Pancreas (tissue), 10 donors: ENCODE measurements around the gene SUPT3H. TPM values are rescaled to one million over a fixed set of nuclear protein-coding genes. Genes with fewer than 3 reads are reported as not detected.

Experiments
- ATAC-seq, 4 donors: fragments of 200-7000 bp; cut with Tn5 transposase; one replicate each; pipeline versions ENCODE4 v1.8.0 to v1.9.1; 2020; ENCODE audit warnings: mild to moderate bottlenecking in 4 of 4, moderate library complexity in 4 of 4
- DNase-seq, 6 donors: peaks; one replicate each; pipeline ENCODE4 v3.0.0-alpha.2; 2020
- FAIRE-seq: peaks from 2 replicates; lab custom pipeline; 2012; peaks lifted over from hg19 to GRCh38; lab: Jason Lieb, UNC
- H3K27ac ChIP-seq, 4 donors: fragments of 200-600 bp; sonication (generic); 1 replicate in 3 of 4; 2 replicates in 1 of 4; pipeline versions ENCODE4 v1.5.0 to v1.8.0; 2020
- H3K27me3 ChIP-seq, 4 donors: fragments of 200-600 bp; one replicate each; pipeline ENCODE4 v1.8.0; 2021
- H3K36me3 ChIP-seq, 3 donors: fragments of 200-600 bp; sonication (generic) in 1 of 3; one replicate each; pipeline versions ENCODE4 v1.5.0 to v1.8.0; 2020 to 2021
- H3K4me1 ChIP-seq, 3 donors: fragments of 200-600 bp; one replicate each; pipeline ENCODE4 v1.8.0; 2021
- H3K4me3 ChIP-seq, 4 donors: fragments of 200-600 bp; sonication (generic) in 2 of 4; one replicate each; pipeline versions ENCODE4 v1.5.0 to v1.8.0; 2020 to 2021
- H3K9me3 ChIP-seq, 4 donors: fragments of 200-600 bp; one replicate each; pipeline ENCODE4 v1.8.0; 2021
- WGBS, 2 donors: extraction: QIAGEN DNeasy Blood & Tissue Kit; methylation state at CpG; one replicate each; pipeline ENCODE4 v1.1.7; 2013; 5-methylcytosine and 5-hydroxymethylcytosine counted together
- intact Hi-C, 3 donors: fragments of 100-400 bp; cut with DNase I; formaldehyde crosslinking; loops; one replicate each; pipeline versions ENCODE4 v1.11.1 to v1.14.2; 2022
- polyA plus RNA-seq, 2 donors: library from polyadenylated mRNA; stranded (reverse); fragments of 200-250 nt; gene quantifications; one replicate each; pipeline ENCODE4 v1.2.3, GENCODE V29; 2013
- total RNA-seq, 6 donors: library from RNA; stranded (reverse); fragmentation: NEBNext Ultra II Directional in 4 of 6; extraction: Animal tissue kit (Norgen Biotek cat#: 25700) in 4 of 6; gene quantifications; one replicate each; pipeline versions ENCODE4 v1.2.1 to v1.2.4, GENCODE V29; 2021 to 2023
- TF ChIP-seq, protein P1 (sequence below), 4 donors: fragments of 200-600 bp; sonication (generic) in 3 of 4; IDR thresholded peaks; one replicate each; pipeline versions ENCODE4 v1.5.0 to v1.8.0; 2021; ENCODE audit warnings: antibody characterized with exemption in 4 of 4
- donor health status: healthy with polysubstance abuse.
- donor health status: DM: no; HTN: no; CAD: no; lungs with moderate emphysema.
- donor health status: DM: no; HTN: no; CAD: no.
- donor health status: control.
- donor health status: control.
- donor health status: Bipolar disorder and iron deficiency.
- donor health status: DM: yes; HTN: yes; CAD: no.
- donor health status: DM: no; HTN: no; CAD: no.
- donor health status: DM: no; HTN: no; CAD: no.
- donor health status: DM: yes; HTN: yes; CAD: no.

Gene SUPT3H
- total and polyA plus RNA-seq, 8 donors, result 3.6 to 8.0 (median 5.3) TPM

DNA sequence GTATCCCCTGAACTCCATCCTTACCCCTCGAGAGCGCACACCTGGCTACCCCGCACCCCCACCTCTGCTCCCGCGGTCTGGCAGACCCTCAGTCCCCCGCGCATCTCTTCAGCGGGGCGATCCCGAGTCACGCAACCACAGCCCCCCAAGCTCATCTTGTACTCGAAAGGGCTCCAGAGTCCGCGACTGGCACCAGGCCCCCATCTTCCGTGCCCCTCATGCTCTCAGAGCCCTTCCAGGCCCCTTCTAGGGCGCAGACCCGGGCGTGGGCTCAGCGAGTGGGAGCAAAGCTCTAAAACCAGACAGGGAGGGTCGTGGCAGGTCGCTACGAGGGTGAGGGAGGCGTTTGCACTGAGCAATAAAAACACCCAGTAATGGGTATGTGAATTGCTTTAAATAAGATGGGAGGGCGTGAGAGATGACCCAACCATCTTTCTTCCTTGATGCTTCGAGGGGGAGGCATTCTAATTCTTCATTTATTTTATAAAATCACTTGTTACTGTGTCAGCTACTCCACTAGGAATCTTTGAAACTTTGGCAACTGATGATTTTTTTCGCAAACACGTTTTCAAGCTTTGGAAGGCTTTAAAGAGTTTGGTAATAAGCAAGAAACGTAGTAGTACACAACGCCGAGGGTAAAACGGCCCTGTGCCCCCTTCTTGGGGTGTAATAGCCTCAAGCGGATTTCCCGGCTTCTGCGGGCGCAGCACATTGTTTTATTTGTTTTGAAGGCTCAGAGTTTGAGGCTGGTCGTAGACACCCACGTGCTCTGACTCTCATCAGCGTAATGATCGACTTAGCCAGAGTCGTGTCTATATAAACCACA, 42.6 kb upstream of the SUPT3H start:
- Histone ChIP-seq H3K4me3 (peak overlapping the region in 1 of 4 donors; percentile 35), H3K36me3 (no peaks in the 10 kb centered on the region), H3K27me3 (peaks cover 0 to 50% (median 9%) of the 10 kb centered on the region in 4 donors), H3K4me1 (peaks cover 0 to 19% (median 6%) of the 10 kb centered on the region in 3 donors), H3K9me3 (no peaks in the 10 kb centered on the region), H3K27ac (no peak overlapping the region)
- ATAC-seq (no peak), FAIRE-seq (no peak), DNase-seq (peak in 2 of 6 donors; percentile 53 to 61)
- WGBS, 2 donors, result 13 to 15% methylated on average over 39 to 40 of the region's 40 CpGs
- intact Hi-C loops, result loop anchor here in 1 of 3 donors (10.0 kb wide), 1 partner anchor 295 kb away; no protein-coding TSS in a partner anchor
- TF ChIP-seq, protein P1, sequence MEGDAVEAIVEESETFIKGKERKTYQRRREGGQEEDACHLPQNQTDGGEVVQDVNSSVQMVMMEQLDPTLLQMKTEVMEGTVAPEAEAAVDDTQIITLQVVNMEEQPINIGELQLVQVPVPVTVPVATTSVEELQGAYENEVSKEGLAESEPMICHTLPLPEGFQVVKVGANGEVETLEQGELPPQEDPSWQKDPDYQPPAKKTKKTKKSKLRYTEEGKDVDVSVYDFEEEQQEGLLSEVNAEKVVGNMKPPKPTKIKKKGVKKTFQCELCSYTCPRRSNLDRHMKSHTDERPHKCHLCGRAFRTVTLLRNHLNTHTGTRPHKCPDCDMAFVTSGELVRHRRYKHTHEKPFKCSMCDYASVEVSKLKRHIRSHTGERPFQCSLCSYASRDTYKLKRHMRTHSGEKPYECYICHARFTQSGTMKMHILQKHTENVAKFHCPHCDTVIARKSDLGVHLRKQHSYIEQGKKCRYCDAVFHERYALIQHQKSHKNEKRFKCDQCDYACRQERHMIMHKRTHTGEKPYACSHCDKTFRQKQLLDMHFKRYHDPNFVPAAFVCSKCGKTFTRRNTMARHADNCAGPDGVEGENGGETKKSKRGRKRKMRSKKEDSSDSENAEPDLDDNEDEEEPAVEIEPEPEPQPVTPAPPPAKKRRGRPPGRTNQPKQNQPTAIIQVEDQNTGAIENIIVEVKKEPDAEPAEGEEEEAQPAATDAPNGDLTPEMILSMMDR (IDR thresholded peaks at IDR 0.05), result no peak

GRCh38 chr6:45419571-45420082, 41.9 kb upstream of the SUPT3H start:
- H3K4me3 ChIP-seq, result peak overlapping the region in 1 of 4 donors; percentile 35
- H3K4me1 ChIP-seq, result peaks cover 0 to 19% (median 6%) of the 10 kb centered on the region in 3 donors
- H3K27me3 ChIP-seq, result peaks cover 0 to 50% (median 9%) of the 10 kb centered on the region in 4 donors
- TF ChIP-seq, protein P1 (IDR thresholded peaks at IDR 0.05), result peak in 1 of 4 donors; percentile 7
- no peak overlapping the region for H3K27ac ChIP-seq
- no peaks in the 10 kb centered on the region for H3K9me3 ChIP-seq
- FAIRE-seq (no peak), ATAC-seq (peak in 3 of 4 donors; percentile 61 to 68 (median 66)), DNase-seq (peak; percentile 24 to 84 (median 56))
- WGBS, 2 donors, result 4 to 6% methylated on average over 38 of the region's 38 CpGs
- no peaks in the 10 kb centered on the region for H3K36me3 ChIP-seq
- intact Hi-C loops, result loop anchor here in 1 of 3 donors (10.0 kb wide), 2 partner anchors 295 to 765 kb away; no protein-coding TSS in a partner anchor

DNA sequence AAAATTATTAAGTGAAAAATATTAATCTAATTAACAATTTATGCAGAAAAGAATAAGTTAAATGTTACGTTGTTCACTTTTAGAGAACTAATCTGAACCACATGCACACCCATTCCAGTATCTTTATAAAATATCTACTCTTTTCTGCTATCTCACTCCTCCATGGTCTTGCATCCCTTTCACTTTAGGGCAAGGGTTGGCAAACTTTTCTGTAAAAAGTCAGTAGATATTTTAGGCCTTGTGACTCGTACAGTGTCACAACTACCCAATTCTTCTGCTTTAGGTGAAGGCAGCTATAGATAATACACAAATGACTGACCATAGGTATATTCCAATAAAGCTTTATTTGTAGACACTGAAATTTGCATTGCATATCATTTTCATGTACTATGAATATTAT, 39.7 kb upstream of the SUPT3H start:
- Histone ChIP-seq H3K27me3 (peaks cover 0 to 40% (median 9%) of the 10 kb centered on the region in 4 donors), H3K27ac (no peak overlapping the region), H3K4me3 (no peak overlapping the region), H3K9me3 (no peaks in the 10 kb centered on the region), H3K36me3 (no peaks in the 10 kb centered on the region), H3K4me1 (peaks cover 0 to 5% (median 2%) of the 10 kb centered on the region in 3 donors)
- TF ChIP-seq, protein P1 (IDR thresholded peaks at IDR 0.05), result no peak
- FAIRE-seq (no peak), ATAC-seq (no peak), DNase-seq (no peak)
- intact Hi-C loops, result loop anchor here in 1 of 3 donors (10.0 kb wide), 1 partner anchor 763 kb away; no protein-coding TSS in a partner anchor
- 80 to 89% methylated on average over 2 of the region's 2 CpGs for WGBS, 2 donors

GRCh38 chr6:45416700-45417099, 39.0 kb upstream of the SUPT3H start:
- peaks cover 0 to 40% (median 9%) of the 10 kb centered on the region in 4 donors for H3K27me3 ChIP-seq
- no peak for FAIRE-seq
- TF ChIP-seq, protein P1 (IDR thresholded peaks at IDR 0.05), result no peak
- no peaks in the 10 kb centered on the region for H3K9me3 ChIP-seq
- DNase-seq, result no peak
- H3K27ac ChIP-seq, result no peak overlapping the region
- WGBS, 2 donors, result 49 to 67% methylated on average over 2 of the region's 2 CpGs
- H3K4me3 ChIP-seq, result no peak overlapping the region
- H3K36me3 ChIP-seq, result no peaks in the 10 kb centered on the region
- no peak for ATAC-seq
- H3K4me1 ChIP-seq, result peaks cover 0 to 5% (median 2%) of the 10 kb centered on the region in 3 donors
- intact Hi-C loops, result loop anchor here in 1 of 3 donors (10.0 kb wide), 1 partner anchor 762 kb away; no protein-coding TSS in a partner anchor
